HepG2 (cell line): ENCODE results near the gene APOM. TPM values are rescaled to one million over a fixed set of nuclear protein-coding genes. Genes with fewer than 3 reads are reported as not detected.

ENCODE experiments used
- CHD2 ChIP-seq: IDR thresholded peaks from 2 replicates; pipeline ENCODE4 v1.6.1; 2011; ENCODE audit warnings: low read depth, low read length, improper control_type of control experiment
- KDM5A ChIP-seq: fragments of 200-600 bp; sonication (generic); IDR thresholded peaks from 2 replicates; pipeline ENCODE4 v1.7.0; 2018; ENCODE audit warnings: antibody characterized with exemption, mild to moderate bottlenecking, low read length, borderline replicate concordance
- NCOA2 ChIP-seq: sonication (generic); formaldehyde crosslinking; IDR thresholded peaks from 2 replicates; pipeline ENCODE4 v1.8.0; 2022; ENCODE audit warnings: inconsistent platforms
- NR1H2 ChIP-seq: sonication (generic); formaldehyde crosslinking; IDR thresholded peaks from 2 replicates; pipeline ENCODE4 v1.8.1; 2022; ENCODE audit warnings: low read depth, missing genetic modification reagents, borderline replicate concordance
- PHF5A ChIP-seq: IDR thresholded peaks from one replicate; pipeline ENCODE4 v1.6.1; 2018; ENCODE audit warnings: low read depth, missing genetic modification reagents; ENCODE audit not compliant: unreplicated experiment
- REST ChIP-seq, 2 experiments: IDR thresholded peaks; 2 replicates each; pipeline ENCODE4 v1.6.1; 2011 to 2012; ENCODE audit warnings: low read length in 2 of 2, borderline replicate concordance in 1 of 2, low read depth in 1 of 2, mild to moderate bottlenecking in 1 of 2, moderate library complexity in 1 of 2
- SP5 ChIP-seq: IDR thresholded peaks from 2 replicates; pipeline ENCODE4 v1.6.1; 2016; ENCODE audit warnings: low read depth, borderline replicate concordance
- ZBTB14 ChIP-seq: sonication (generic); formaldehyde crosslinking; IDR thresholded peaks from 2 replicates; pipeline ENCODE4 v1.4.0; 2020; ENCODE audit warnings: missing genetic modification reagents
- ZIK1 ChIP-seq: sonication (generic); formaldehyde crosslinking; IDR thresholded peaks from 2 replicates; pipeline ENCODE4 v1.5.0; 2020; ENCODE audit warnings: mild to moderate bottlenecking, low read depth, missing genetic modification reagents, borderline replicate concordance
- ZNF10 ChIP-seq: sonication (generic); formaldehyde crosslinking; IDR thresholded peaks from 2 replicates; pipeline ENCODE4 v1.4.0; 2020; ENCODE audit warnings: mild to moderate bottlenecking, low read depth, missing genetic modification reagents, borderline replicate concordance
- ZNF143 ChIP-seq: sonication (generic); formaldehyde crosslinking; IDR thresholded peaks from 2 replicates; pipeline ENCODE4 v1.4.0; 2020; ENCODE audit warnings: missing genetic modification reagents
- ZNF264 ChIP-seq: sonication (generic); formaldehyde crosslinking; IDR thresholded peaks from 2 replicates; pipeline ENCODE4 v1.4.0; 2020; ENCODE audit warnings: missing genetic modification reagents
- ZNF451 ChIP-seq: sonication (generic); formaldehyde crosslinking; IDR thresholded peaks from 2 replicates; pipeline ENCODE4 v1.5.0; 2020; ENCODE audit warnings: mild to moderate bottlenecking, missing genetic modification reagents
- ZNF703 ChIP-seq: sonication (generic); formaldehyde crosslinking; IDR thresholded peaks from 2 replicates; pipeline ENCODE4 v1.5.1; 2020; ENCODE audit warnings: missing genetic modification reagents, mild to moderate bottlenecking, moderate library complexity, borderline replicate concordance
- ZNF879 ChIP-seq: sonication (generic); formaldehyde crosslinking; IDR thresholded peaks from 2 replicates; pipeline ENCODE4 v1.8.1; 2023; ENCODE audit warnings: missing genetic modification reagents
- polyA plus RNA-seq, 8 experiments: library from polyadenylated mRNA; depleted of rRNA in 3 of 8; stranded (reverse) in 7 of 8; unstranded in 1 of 8; fragments of >200 nt; fragmentation: Illumina TruSeq in 4 of 8; extraction: Trizol in 4 of 8; gene quantifications; 2 replicates each; pipeline versions ENCODE4 v1.2.1 to v1.2.3, GENCODE V29; 2011 to 2016; ENCODE audit warnings: low read depth in 4 of 8, missing spikeins in 1 of 8, mixed read lengths in 1 of 8; ENCODE audit not compliant: insufficient read depth in 1 of 8
- total RNA-seq, 5 experiments: library from RNA; depleted of rRNA; stranded (reverse); fragments of >200 nt; fragmentation: Illumina TruSeq; extraction: Trizol; gene quantifications; 2 replicates each; pipeline ENCODE4 v1.2.3, GENCODE V29; 2016; ENCODE audit warnings: low read depth in 1 of 5
- TF ChIP-seq, protein P1 (sequence below): sonication (generic); formaldehyde crosslinking; IDR thresholded peaks from 2 replicates; pipeline ENCODE4 v1.4.0; 2020; ENCODE audit warnings: mild to moderate bottlenecking, missing genetic modification reagents
- TF ChIP-seq, protein P2 (sequence below), 2 experiments: fragments of 450-650 bp in 1 of 2; sonication (generic) in 1 of 2; formaldehyde crosslinking; IDR thresholded peaks; 2 replicates each; pipeline versions ENCODE4 v1.5.0 to v1.8.0; 2020 to 2022; ENCODE audit warnings: mild to moderate bottlenecking in 1 of 2, missing genetic modification reagents in 1 of 2
- TF ChIP-seq, protein P3 (sequence below): sonication (generic); formaldehyde crosslinking; IDR thresholded peaks from 2 replicates; pipeline ENCODE4 v1.4.0; 2020; ENCODE audit warnings: missing genetic modification reagents

Gene APOM
- total and polyA plus RNA-seq, 2 of the 13 experiments (the other 11 are each of a cell fraction or from before 2014, with no cell fraction given): 98.2 to 1,140 TPM

GRCh38 chr6:31620586-31621319 lies 34.9 kb upstream of the APOM start, which contains the start of gene PRRC2A (continued):
- TF ChIP-seq, protein P1, sequence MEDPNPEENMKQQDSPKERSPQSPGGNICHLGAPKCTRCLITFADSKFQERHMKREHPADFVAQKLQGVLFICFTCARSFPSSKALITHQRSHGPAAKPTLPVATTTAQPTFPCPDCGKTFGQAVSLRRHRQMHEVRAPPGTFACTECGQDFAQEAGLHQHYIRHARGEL (CRISPR knock-in tag): no peak
- TF ChIP-seq PHF5A (peak; percentile 65), NCOA2 (CRISPR knock-in tag) (no peak), ZNF264 (0 out of 2 replicates have a peak, but pooled peaks have one; percentile 0), NR1H2 (CRISPR knock-in tag) (no peak), SP5 (CRISPR knock-in tag) (0 out of 2 replicates have a peak, but pooled peaks have one; percentile 38), ZNF10 (no peak), ZNF879 (no peak; the same call in 1 of the 2 replicates), CHD2 (no peak; the same call in 1 of the 2 replicates), ZIK1 (CRISPR knock-in tag) (no peak), KDM5A (peak; percentile 68), REST (IDR thresholded peaks at IDR 0.05; ENCODE audit: borderline replicate concordance in 1 of 2, low read depth in 1 of 2, low read length in 2 of 2) (peak in 1 of 2 experiments; percentile 40; a peak in 1 of 4 replicates), ZNF703 (no peak; the same call in 1 of the 2 replicates), ZBTB14 (CRISPR knock-in tag) (no peak), ZNF143 (CRISPR knock-in tag) (no peak), ZNF451 (CRISPR knock-in tag) (no peak)
- TF ChIP-seq, protein P2, sequence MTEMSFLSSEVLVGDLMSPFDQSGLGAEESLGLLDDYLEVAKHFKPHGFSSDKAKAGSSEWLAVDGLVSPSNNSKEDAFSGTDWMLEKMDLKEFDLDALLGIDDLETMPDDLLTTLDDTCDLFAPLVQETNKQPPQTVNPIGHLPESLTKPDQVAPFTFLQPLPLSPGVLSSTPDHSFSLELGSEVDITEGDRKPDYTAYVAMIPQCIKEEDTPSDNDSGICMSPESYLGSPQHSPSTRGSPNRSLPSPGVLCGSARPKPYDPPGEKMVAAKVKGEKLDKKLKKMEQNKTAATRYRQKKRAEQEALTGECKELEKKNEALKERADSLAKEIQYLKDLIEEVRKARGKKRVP (CRISPR knock-in tag; IDR thresholded peaks at IDR 0.05): no peak; a peak in 1 of 4 replicates
- TF ChIP-seq, protein P3, sequence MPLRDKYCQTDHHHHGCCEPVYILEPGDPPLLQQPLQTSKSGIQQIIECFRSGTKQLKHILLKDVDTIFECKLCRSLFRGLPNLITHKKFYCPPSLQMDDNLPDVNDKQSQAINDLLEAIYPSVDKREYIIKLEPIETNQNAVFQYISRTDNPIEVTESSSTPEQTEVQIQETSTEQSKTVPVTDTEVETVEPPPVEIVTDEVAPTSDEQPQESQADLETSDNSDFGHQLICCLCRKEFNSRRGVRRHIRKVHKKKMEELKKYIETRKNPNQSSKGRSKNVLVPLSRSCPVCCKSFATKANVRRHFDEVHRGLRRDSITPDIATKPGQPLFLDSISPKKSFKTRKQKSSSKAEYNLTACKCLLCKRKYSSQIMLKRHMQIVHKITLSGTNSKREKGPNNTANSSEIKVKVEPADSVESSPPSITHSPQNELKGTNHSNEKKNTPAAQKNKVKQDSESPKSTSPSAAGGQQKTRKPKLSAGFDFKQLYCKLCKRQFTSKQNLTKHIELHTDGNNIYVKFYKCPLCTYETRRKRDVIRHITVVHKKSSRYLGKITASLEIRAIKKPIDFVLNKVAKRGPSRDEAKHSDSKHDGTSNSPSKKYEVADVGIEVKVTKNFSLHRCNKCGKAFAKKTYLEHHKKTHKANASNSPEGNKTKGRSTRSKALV: no peak
